SK-N-SH treated with all-trans-retinoic acid at 6 μM for 48 hours (cell line): ENCODE data around the gene PRKAA1.

ENCODE experiments used
- ATAC-seq: fragments of 200-7000 bp; cut with Tn5 transposase; 3 replicates; pipeline ENCODE4 v1.9.1; 2020; ENCODE audit warnings: mild to moderate bottlenecking, moderate library complexity
- ARNTL ChIP-seq: fragments of 450-650 bp; formaldehyde crosslinking; IDR thresholded peaks from 2 replicates; pipeline ENCODE4 v1.5.0; 2020; ENCODE audit warnings: low read depth, mild to moderate bottlenecking, moderate library complexity, borderline replicate concordance
- BACH2 ChIP-seq: fragments of 250-450 bp; sonication (Bioruptor Pico); IDR thresholded peaks from 2 replicates; pipeline ENCODE4 v1.9.0; 2021; ENCODE audit warnings: mild to moderate bottlenecking, borderline replicate concordance
- CSDC2 ChIP-seq: fragments of 250-450 bp; sonication (Bioruptor Pico); IDR thresholded peaks from 2 replicates; pipeline ENCODE4 v1.5.0; 2020; ENCODE audit warnings: mild to moderate bottlenecking, moderate library complexity
- CSRNP3 ChIP-seq: fragments of 250-450 bp; sonication (Bioruptor Pico); IDR thresholded peaks from 2 replicates; pipeline ENCODE4 v1.5.1; 2021; ENCODE audit warnings: mild to moderate bottlenecking, moderate library complexity
- ESRRG ChIP-seq: fragments of 250-450 bp; sonication (Bioruptor Pico); IDR thresholded peaks from 2 replicates; pipeline ENCODE4 v1.6.1; 2021; ENCODE audit warnings: mild to moderate bottlenecking
- GLIS3 ChIP-seq: fragments of 250-450 bp; sonication (Bioruptor Pico); IDR thresholded peaks from 2 replicates; pipeline ENCODE4 v1.5.0; 2020; ENCODE audit warnings: mild to moderate bottlenecking, moderate library complexity
- ISL1 ChIP-seq: fragments of 250-450 bp; sonication (Bioruptor Pico); IDR thresholded peaks from 2 replicates; pipeline ENCODE4 v2.1.2; 2022; ENCODE audit warnings: mild to moderate bottlenecking, moderate library complexity
- OSR1 ChIP-seq: fragments of 250-450 bp; sonication (Bioruptor Pico); IDR thresholded peaks from 2 replicates; pipeline ENCODE4 v1.8.0; 2022; ENCODE audit warnings: moderate library complexity, mild to moderate bottlenecking, inconsistent platforms
- PPARA ChIP-seq: fragments of 250-450 bp; sonication (Bioruptor Pico); IDR thresholded peaks from 2 replicates; pipeline ENCODE4 v1.5.0; 2020; ENCODE audit warnings: mild to moderate bottlenecking, borderline replicate concordance
- RARB ChIP-seq: fragments of 250-450 bp; sonication (Bioruptor Pico); IDR thresholded peaks from 2 replicates; pipeline ENCODE4 v1.8.0; 2021; ENCODE audit warnings: mild to moderate bottlenecking, moderate library complexity
- TOX ChIP-seq: fragments of 250-450 bp; sonication (Bioruptor Pico); IDR thresholded peaks from 2 replicates; pipeline ENCODE4 v1.8.0; 2021; ENCODE audit warnings: mild to moderate bottlenecking, moderate library complexity, borderline replicate concordance
- TSHZ2 ChIP-seq: fragments of 250-450 bp; sonication (Bioruptor Pico); IDR thresholded peaks from 2 replicates; pipeline ENCODE4 v1.5.0; 2020; ENCODE audit warnings: mild to moderate bottlenecking, moderate library complexity
- ZFP3 ChIP-seq: fragments of 250-450 bp; sonication (Bioruptor Pico); IDR thresholded peaks from 2 replicates; pipeline ENCODE4 v1.5.0; 2020; ENCODE audit warnings: mild to moderate bottlenecking, moderate library complexity
- ZNF565 ChIP-seq: fragments of 450-650 bp; formaldehyde crosslinking; conservative IDR thresholded peaks from 2 replicates; pipeline ENCODE4 v1.5.0; 2020; ENCODE audit warnings: low read depth, mild to moderate bottlenecking, moderate library complexity
- ZNF70 ChIP-seq: fragments of 450-650 bp; formaldehyde crosslinking; IDR thresholded peaks from 2 replicates; pipeline ENCODE4 v1.5.0; 2020; ENCODE audit warnings: mild to moderate bottlenecking, moderate library complexity
- ZNF8 ChIP-seq: fragments of 450-650 bp; formaldehyde crosslinking; IDR thresholded peaks from 2 replicates; pipeline ENCODE4 v1.5.0; 2020; ENCODE audit warnings: mild to moderate bottlenecking, moderate library complexity
- TF ChIP-seq, protein P1 (sequence below): fragments of 250-450 bp; sonication (Bioruptor Pico); IDR thresholded peaks from 2 replicates; pipeline ENCODE4 v1.8.0; 2021; ENCODE audit warnings: low read depth, mild to moderate bottlenecking, moderate library complexity, borderline replicate concordance
- TF ChIP-seq, protein P2 (sequence below): fragments of 250-450 bp; sonication (Bioruptor Pico); IDR thresholded peaks from 2 replicates; pipeline ENCODE4 v1.8.0; 2020; ENCODE audit warnings: mild to moderate bottlenecking, moderate library complexity, borderline replicate concordance

Gene PRKAA1

DNA sequence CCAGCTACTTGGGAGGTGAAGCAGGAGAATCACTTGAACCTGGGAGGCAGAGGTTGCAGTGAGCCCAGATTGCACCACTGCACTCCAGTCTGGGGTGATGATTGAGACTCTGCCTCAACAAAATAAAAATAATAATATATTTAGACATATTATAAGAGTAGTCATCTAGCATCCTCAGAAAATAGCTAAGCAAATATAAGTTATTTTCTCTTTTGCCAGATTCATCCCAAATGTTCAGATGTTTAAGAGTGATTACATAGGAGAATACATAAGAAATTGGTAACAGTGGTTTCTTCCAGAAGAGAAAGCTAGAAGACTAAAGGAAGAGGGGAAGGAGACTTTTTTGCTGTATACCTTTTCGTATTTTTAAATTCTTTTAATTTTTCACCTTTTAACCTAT lies 20.0 kb downstream of the PRKAA1 start:
- TF ChIP-seq ZNF70 (no peak), ARNTL (no peak), CSRNP3 (CRISPR knock-in tag) (no peak), ZNF8 (CRISPR knock-in tag) (no peak), GLIS3 (no peak)
- ATAC-seq, result no peak

GRCh38 chr5:40776658-40776977 lies 21.6 kb downstream of the PRKAA1 start:
- no peak for TF ChIP-seq ISL1 (CRISPR knock-in tag)
- no peak for TF ChIP-seq CSDC2 (CRISPR knock-in tag)
- no peak for TF ChIP-seq RARB
- no peak for TF ChIP-seq TSHZ2 (CRISPR knock-in tag)
- ATAC-seq, result no peak

GRCh38 chr5:40775846-40776657 lies 22.1 kb downstream of the PRKAA1 start:
- no peak for ATAC-seq

More at GRCh38 chr5:40775846-40776657, 22.1 kb downstream of the PRKAA1 start:
- no peak for TF ChIP-seq CSRNP3 (CRISPR knock-in tag)
- no peak for TF ChIP-seq ZNF70
- TF ChIP-seq BACH2 (CRISPR knock-in tag), result no peak
- no peak for TF ChIP-seq ZFP3 (CRISPR knock-in tag)
- TF ChIP-seq PPARA (CRISPR knock-in tag), result no peak
- TF ChIP-seq, protein P1, sequence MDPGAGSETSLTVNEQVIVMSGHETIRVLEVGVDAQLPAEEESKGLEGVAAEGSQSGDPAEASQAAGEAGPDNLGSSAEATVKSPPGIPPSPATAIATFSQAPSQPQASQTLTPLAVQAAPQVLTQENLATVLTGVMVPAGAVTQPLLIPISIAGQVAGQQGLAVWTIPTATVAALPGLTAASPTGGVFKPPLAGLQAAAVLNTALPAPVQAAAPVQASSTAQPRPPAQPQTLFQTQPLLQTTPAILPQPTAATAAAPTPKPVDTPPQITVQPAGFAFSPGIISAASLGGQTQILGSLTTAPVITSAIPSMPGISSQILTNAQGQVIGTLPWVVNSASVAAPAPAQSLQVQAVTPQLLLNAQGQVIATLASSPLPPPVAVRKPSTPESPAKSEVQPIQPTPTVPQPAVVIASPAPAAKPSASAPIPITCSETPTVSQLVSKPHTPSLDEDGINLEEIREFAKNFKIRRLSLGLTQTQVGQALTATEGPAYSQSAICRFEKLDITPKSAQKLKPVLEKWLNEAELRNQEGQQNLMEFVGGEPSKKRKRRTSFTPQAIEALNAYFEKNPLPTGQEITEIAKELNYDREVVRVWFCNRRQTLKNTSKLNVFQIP (CRISPR knock-in tag), result no peak
- TF ChIP-seq GLIS3, result no peak
- TF ChIP-seq, protein P2, sequence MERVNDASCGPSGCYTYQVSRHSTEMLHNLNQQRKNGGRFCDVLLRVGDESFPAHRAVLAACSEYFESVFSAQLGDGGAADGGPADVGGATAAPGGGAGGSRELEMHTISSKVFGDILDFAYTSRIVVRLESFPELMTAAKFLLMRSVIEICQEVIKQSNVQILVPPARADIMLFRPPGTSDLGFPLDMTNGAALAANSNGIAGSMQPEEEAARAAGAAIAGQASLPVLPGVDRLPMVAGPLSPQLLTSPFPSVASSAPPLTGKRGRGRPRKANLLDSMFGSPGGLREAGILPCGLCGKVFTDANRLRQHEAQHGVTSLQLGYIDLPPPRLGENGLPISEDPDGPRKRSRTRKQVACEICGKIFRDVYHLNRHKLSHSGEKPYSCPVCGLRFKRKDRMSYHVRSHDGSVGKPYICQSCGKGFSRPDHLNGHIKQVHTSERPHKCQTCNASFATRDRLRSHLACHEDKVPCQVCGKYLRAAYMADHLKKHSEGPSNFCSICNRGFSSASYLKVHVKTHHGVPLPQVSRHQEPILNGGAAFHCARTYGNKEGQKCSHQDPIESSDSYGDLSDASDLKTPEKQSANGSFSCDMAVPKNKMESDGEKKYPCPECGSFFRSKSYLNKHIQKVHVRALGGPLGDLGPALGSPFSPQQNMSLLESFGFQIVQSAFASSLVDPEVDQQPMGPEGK (CRISPR knock-in tag), result no peak
- no peak for TF ChIP-seq OSR1 (CRISPR knock-in tag)
- no peak for TF ChIP-seq ZNF8 (CRISPR knock-in tag)
- TF ChIP-seq CSDC2 (CRISPR knock-in tag), result no peak
- TF ChIP-seq ISL1 (CRISPR knock-in tag), result no peak
- no peak for TF ChIP-seq ESRRG
- no peak for TF ChIP-seq ARNTL
- TF ChIP-seq TOX, result no peak
- no peak for TF ChIP-seq ZNF565
